GM18526 (cell line): ENCODE measurements around the gene TRAPPC11.

Experiments
- POLR2A ChIP-seq: IDR thresholded peaks from 3 replicates; pipeline ENCODE4 v1.6.1; 2011; ENCODE audit not compliant: insufficient read length; ENCODE audit errors: extremely low read depth

TRAPPC11 gene

GRCh38 chr4:183728223-183729068, 69.4 kb downstream of the TRAPPC11 start:
- TF ChIP-seq POLR2A, result no peak

- no peak for TF ChIP-seq POLR2A
Observed at GRCh38 chr4:183729069-183729406, 69.9 kb downstream of the TRAPPC11 start.

GRCh38 chr4:183729430-183730328, 70.6 kb downstream of the TRAPPC11 start:
- TF ChIP-seq POLR2A, result no peak

GRCh38 chr4:183732296-183732695, 73.2 kb downstream of the TRAPPC11 start:
- TF ChIP-seq POLR2A, result no peak

GRCh38 chr4:183733181-183733580, 74.1 kb downstream of the TRAPPC11 start:
- TF ChIP-seq POLR2A, result no peak

GRCh38 chr4:183738081-183738673, 79.1 kb downstream of the TRAPPC11 start:
- no peak for TF ChIP-seq POLR2A

GRCh38 chr4:183738961-183739360, 79.9 kb downstream of the TRAPPC11 start:
- no peak for TF ChIP-seq POLR2A

- TF ChIP-seq POLR2A, result no peak
Observed at GRCh38 chr4:183746305-183747229, 87.5 kb downstream of the TRAPPC11 start.

- no peak for TF ChIP-seq POLR2A
Observed at GRCh38 chr4:183747380-183747779, 88.3 kb downstream of the TRAPPC11 start.

- no peak for TF ChIP-seq POLR2A
Observed at GRCh38 chr4:183747931-183748670, 89.0 kb downstream of the TRAPPC11 start.

GRCh38 chr4:183751106-183751505, 92.0 kb downstream of the TRAPPC11 start:
- TF ChIP-seq POLR2A, result no peak

GRCh38 chr4:183755596-183755995, 96.5 kb downstream of the TRAPPC11 start:
- TF ChIP-seq POLR2A, result no peak

GRCh38 chr4:183757060-183757459, 98.0 kb downstream of the TRAPPC11 start:
- TF ChIP-seq POLR2A, result no peak
